Large intestine (tissue), 3 donors: ENCODE measurements around the gene C2orf69. TPM values are rescaled to one million over a fixed set of nuclear protein-coding genes. Genes with fewer than 3 reads are reported as not detected.
A peak's percentile ranks its signal among the peaks of the same experiment; 100 is the strongest.

Source experiments
- DNase-seq, 2 donors: peaks; one replicate each; pipeline versions ENCODE4 v3.0.0 to v3.0.0-alpha.2; 2013
- H3K27ac ChIP-seq: one replicate; pipeline ENCODE4 v1.5.1; 2013; ENCODE audit warnings: low read length
- H3K27me3 ChIP-seq: 2 replicates; pipeline ENCODE4 v1.6.1; 2013; ENCODE audit warnings: low read length; ENCODE audit not compliant: control insufficient read depth, insufficient read depth
- H3K36me3 ChIP-seq: 2 replicates; pipeline ENCODE4 v1.6.1; 2013; ENCODE audit warnings: low read length; ENCODE audit not compliant: control insufficient read depth, insufficient read depth
- H3K4me1 ChIP-seq: one replicate; pipeline ENCODE4 v1.6.1; 2013; ENCODE audit warnings: low read length; ENCODE audit not compliant: control insufficient read depth, insufficient read depth
- H3K4me3 ChIP-seq: one replicate; pipeline ENCODE4 v1.5.1; 2013; ENCODE audit warnings: low read length
- H3K9me3 ChIP-seq: one replicate; pipeline ENCODE4 v1.6.1; 2013; ENCODE audit warnings: mild to moderate bottlenecking, low read depth, low read length, moderate library complexity; ENCODE audit not compliant: control insufficient read depth
- WGBS: methylation state at CpG from one replicate; pipeline ENCODE4 v1.1.5; 2013; ENCODE audit warnings: low lambda C conversion rate; ENCODE audit not compliant: insufficient coverage; 5-methylcytosine and 5-hydroxymethylcytosine counted together
- polyA plus RNA-seq: library from polyadenylated mRNA; unstranded; fragments of 120-200 nt; gene quantifications from one replicate; pipeline ENCODE4 v1.2.1, GENCODE V29; 2013

The C2orf69 gene
- polyA plus RNA-seq, 1 donor: 12.2 TPM

GRCh38 chr2:199936554-199936953, 25.5 kb downstream of the C2orf69 start:
- H3K36me3 ChIP-seq: peaks cover 26% of the 10 kb centered on the region
- H3K9me3 ChIP-seq: no peaks in the 10 kb centered on the region
- 20% methylated on average over 1 of the region's 2 CpGs for WGBS
- H3K4me1 ChIP-seq: peaks cover 7% of the 10 kb centered on the region
- no peak overlapping the region for H3K27ac ChIP-seq
- H3K27me3 ChIP-seq: no peaks in the 10 kb centered on the region
- DNase-seq: no peak
- no peak overlapping the region for H3K4me3 ChIP-seq

GRCh38 chr2:199940373-199940772, 29.3 kb downstream of the C2orf69 start:
- Histone ChIP-seq H3K4me3 (no peak overlapping the region), H3K27ac (no peak overlapping the region), H3K9me3 (no peaks in the 10 kb centered on the region), H3K36me3 (peaks cover 19% of the 10 kb centered on the region), H3K4me1 (peaks cover 18% of the 10 kb centered on the region), H3K27me3 (no peaks in the 10 kb centered on the region)
- 100% methylated on average over 1 of the region's 2 CpGs for WGBS
- DNase-seq: peak in 1 of 2 donors; percentile 21

- WGBS: 85% methylated on average over 2 of the region's 4 CpGs
- no peaks in the 10 kb centered on the region for H3K27me3 ChIP-seq
- no peak for DNase-seq
- H3K4me3 ChIP-seq: no peak overlapping the region
- H3K9me3 ChIP-seq: no peaks in the 10 kb centered on the region
- H3K4me1 ChIP-seq: peaks cover 15% of the 10 kb centered on the region
- peaks cover 30% of the 10 kb centered on the region for H3K36me3 ChIP-seq
- H3K27ac ChIP-seq: no peak overlapping the region
Measured at GRCh38 chr2:199943373-199943772, 32.3 kb downstream of the C2orf69 start.

GRCh38 chr2:199946196-199946595, 35.1 kb downstream of the C2orf69 start:
- WGBS: 100% methylated on average over 1 of the region's 1 CpG
- Histone ChIP-seq H3K27me3 (no peaks in the 10 kb centered on the region), H3K4me1 (peaks cover 12% of the 10 kb centered on the region), H3K27ac (no peak overlapping the region), H3K9me3 (no peaks in the 10 kb centered on the region), H3K36me3 (peaks cover 30% of the 10 kb centered on the region), H3K4me3 (no peak overlapping the region)
- no peak for DNase-seq

- no peak overlapping the region for H3K27ac ChIP-seq
- no peaks in the 10 kb centered on the region for H3K27me3 ChIP-seq
- H3K36me3 ChIP-seq: peaks cover 30% of the 10 kb centered on the region
- H3K4me3 ChIP-seq: no peak overlapping the region
- H3K4me1 ChIP-seq: peaks cover 8% of the 10 kb centered on the region
- no peaks in the 10 kb centered on the region for H3K9me3 ChIP-seq
- no peak for DNase-seq
Measured at GRCh38 chr2:199946836-199947235, 35.7 kb downstream of the C2orf69 start.

GRCh38 chr2:199950396-199950795, 39.3 kb downstream of the C2orf69 start:
- Histone ChIP-seq H3K9me3 (no peaks in the 10 kb centered on the region), H3K27ac (no peak overlapping the region), H3K27me3 (no peaks in the 10 kb centered on the region), H3K4me3 (no peak overlapping the region), H3K4me1 (no peaks in the 10 kb centered on the region), H3K36me3 (peaks cover 20% of the 10 kb centered on the region)
- 100% methylated on average over 2 of the region's 5 CpGs for WGBS
- DNase-seq: no peak

GRCh38 chr2:199951023-199951422, 39.9 kb downstream of the C2orf69 start:
- DNase-seq: no peak
- Histone ChIP-seq H3K4me3 (no peak overlapping the region), H3K4me1 (no peaks in the 10 kb centered on the region), H3K27ac (no peak overlapping the region), H3K36me3 (peaks cover 13% of the 10 kb centered on the region), H3K27me3 (no peaks in the 10 kb centered on the region), H3K9me3 (no peaks in the 10 kb centered on the region)
- WGBS: 88% methylated on average over 1 of the region's 1 CpG

- DNase-seq: no peak
- H3K36me3 ChIP-seq: peaks cover 14% of the 10 kb centered on the region
- no peaks in the 10 kb centered on the region for H3K27me3 ChIP-seq
- H3K4me1 ChIP-seq: peaks cover 3% of the 10 kb centered on the region
- peak overlapping the region; percentile 79 for H3K27ac ChIP-seq
- no CpG with 5 or more reads among the region's 13 CpGs for WGBS
- peak overlapping the region; percentile 88 for H3K4me3 ChIP-seq
- no peaks in the 10 kb centered on the region for H3K9me3 ChIP-seq
Measured at GRCh38 chr2:199955007-199955338, 43.9 kb downstream of the C2orf69 start.

- peak within 1 kb of the TSS; percentile 88 for H3K4me3 ChIP-seq
- peak; percentile 78 to 92 for DNase-seq
- no peaks in the 10 kb centered on the region for H3K9me3 ChIP-seq
- peaks cover 17% of the 10 kb centered on the region for H3K36me3 ChIP-seq
- peak within 1 kb of the TSS; percentile 79 for H3K27ac ChIP-seq
- H3K27me3 ChIP-seq: no peaks in the 10 kb centered on the region
- WGBS: no CpG with 5 or more reads among the region's 64 CpGs
- H3K4me1 ChIP-seq: peaks cover 3% of the 10 kb centered on the region
Measured at GRCh38 chr2:199955339-199956061, 44.4 kb downstream of the C2orf69 start, which contains the start of the genes MAIP1 and TYW5. Gene MAIP1, plus strand, starts transcription at chr2:199955582. Its CDS starts 217 bp downstream, at chr2:199955799. Gene TYW5, minus strand, starts transcription at chr2:199955491. Its CDS starts 21 bp downstream, at chr2:199955470.

GRCh38 chr2:199956062-199956380, 44.9 kb downstream of the C2orf69 start:
- no peak for DNase-seq
- H3K27ac ChIP-seq: peak overlapping the region; percentile 79
- H3K4me1 ChIP-seq: peaks cover 3% of the 10 kb centered on the region
- no CpG with 5 or more reads among the region's 10 CpGs for WGBS
- no peaks in the 10 kb centered on the region for H3K27me3 ChIP-seq
- peaks cover 21% of the 10 kb centered on the region for H3K36me3 ChIP-seq
- no peaks in the 10 kb centered on the region for H3K9me3 ChIP-seq
- H3K4me3 ChIP-seq: peak overlapping the region; percentile 88

- no peak for DNase-seq
- Histone ChIP-seq H3K36me3 (peaks cover 38% of the 10 kb centered on the region), H3K27me3 (no peaks in the 10 kb centered on the region), H3K27ac (no peak overlapping the region), H3K9me3 (no peaks in the 10 kb centered on the region), H3K4me1 (peaks cover 3% of the 10 kb centered on the region), H3K4me3 (no peak overlapping the region)
- 100% methylated on average over 1 of the region's 4 CpGs for WGBS
Measured at GRCh38 chr2:199958014-199958413, 46.9 kb downstream of the C2orf69 start.
